Ammon's horn (tissue), 1 donor: ENCODE measurements around the gene ZMYM4.

Source experiments
- DNase-seq: peaks from one replicate; pipeline ENCODE4 v3.0.0-alpha.2; 2016; ENCODE audit warnings: low spot score

The ZMYM4 gene

DNA sequence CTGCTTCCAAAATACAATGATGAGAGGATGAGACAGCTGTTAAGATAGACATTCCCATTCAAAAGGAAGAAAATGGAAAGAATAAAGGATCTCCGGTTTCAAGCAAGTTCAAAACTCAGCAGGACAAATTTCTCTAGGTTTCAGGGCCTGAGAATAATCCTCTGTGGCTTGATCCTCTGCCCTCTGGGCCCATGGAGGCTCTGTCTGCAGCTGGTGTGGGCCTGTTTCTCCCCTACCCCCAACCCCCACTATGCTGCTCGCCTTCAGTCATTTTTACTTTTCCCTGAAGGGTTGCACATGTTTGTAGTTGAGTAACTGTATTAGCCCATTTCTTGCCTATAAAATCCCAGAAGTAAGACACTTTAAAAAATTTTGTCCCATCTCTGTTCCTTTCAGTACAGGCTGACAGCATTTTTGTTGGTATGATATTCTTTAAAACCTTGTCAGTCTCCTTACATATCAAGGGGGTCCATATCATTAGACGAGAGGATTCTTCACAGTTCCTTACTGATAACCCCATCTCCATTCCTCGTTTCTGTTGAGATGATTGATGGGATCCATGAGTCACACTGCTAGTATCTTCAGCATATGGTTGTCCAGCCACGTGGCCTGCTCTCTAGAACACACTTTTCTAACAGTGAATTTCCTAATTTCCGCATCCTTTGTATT lies 10.5 kb downstream of the ZMYM4 start:
- no peak for DNase-seq

DNA sequence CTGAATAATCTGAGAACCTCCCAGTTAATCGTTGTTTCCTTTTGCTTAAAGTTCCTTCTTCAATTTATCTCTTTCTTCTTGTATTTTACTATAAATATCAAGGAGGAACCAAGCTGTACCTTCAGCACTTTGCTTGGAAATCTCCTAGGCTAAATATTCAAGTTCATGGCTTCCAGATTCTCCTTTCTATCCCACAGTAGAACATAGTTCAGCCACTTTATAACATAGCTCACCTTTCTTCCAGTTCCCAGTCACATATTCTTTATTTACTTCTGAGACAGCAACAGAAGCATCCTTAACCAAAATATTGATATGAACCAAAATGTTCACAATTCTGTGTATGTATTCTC lies 11.0 kb downstream of the ZMYM4 start:
- DNase-seq = no peak

DNA sequence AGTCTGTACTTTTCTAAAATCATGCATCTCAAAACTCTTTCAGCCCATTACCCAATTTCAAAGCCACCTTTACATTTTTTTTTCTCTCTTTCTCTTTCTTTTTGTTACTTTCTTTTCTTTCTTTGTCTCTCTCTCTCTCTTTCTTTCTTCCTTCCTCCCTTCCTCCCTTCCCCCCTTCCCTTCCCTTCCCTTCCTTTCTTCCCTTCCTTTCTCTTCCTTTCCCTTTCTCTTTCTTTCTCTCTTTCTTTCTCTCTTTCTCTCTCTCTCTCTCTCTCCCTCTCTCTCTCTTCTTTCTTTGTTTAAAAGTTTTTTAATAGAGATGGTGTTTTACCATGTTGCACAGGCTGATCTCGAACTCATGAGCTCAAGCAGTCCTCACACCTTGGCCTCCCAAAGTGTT lies 11.5 kb downstream of the ZMYM4 start:
- DNase-seq = no peak

DNA sequence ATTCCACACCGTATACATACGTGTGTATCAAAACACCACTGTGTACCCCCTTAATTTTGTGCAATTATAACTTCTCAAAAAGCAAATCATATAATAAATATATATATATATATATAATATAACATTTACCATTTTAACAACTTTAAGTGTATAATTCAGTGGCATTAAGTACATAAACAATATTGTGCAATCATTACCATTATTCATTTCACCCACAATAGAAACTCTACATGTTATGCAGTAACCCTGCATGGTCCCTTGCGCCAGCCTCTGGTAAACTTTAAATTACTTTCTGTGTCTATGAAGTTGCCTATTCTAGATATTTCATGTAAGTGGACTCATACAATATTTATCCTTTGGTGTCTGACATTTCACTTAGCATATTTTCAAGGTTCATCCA lies 13.1 kb downstream of the ZMYM4 start:
- no peak for DNase-seq

DNA sequence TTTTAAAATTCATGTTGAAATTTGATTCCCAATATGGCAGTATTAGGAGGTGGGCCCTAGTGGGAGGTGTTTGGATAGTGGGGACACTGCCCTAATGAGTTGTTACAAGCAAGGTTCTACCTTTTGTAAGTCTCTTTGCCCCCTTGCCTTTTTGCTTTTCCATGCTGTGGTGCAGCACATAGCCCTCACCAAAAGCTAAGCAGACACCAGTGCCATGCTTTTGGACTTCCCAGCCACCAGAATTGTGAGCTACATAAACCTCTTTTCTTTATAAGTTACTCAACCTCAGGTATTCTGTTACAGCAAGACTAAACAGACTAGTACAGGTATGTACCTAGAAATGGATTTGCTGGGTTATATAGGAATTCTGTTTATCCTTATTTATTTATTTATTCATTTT lies 13.7 kb downstream of the ZMYM4 start:
- no peak for DNase-seq

DNA sequence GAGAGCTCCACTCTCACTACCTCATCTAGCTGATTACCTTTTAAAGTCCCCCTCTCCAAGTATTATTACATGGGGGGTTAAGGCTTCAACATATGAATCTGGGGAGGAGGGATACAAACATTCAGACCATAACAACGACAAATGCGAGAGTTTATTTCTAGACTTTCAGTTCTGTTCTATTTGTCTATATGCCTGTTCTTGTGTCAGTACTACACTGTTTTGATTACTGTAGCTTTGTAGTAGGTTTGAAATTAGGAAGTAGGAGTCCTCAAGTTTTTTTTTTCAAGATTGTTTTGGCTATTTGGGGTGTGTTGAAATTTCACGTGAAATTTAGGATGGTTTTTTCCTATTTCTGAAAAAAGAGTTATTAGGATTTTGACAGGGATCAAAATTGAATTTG lies 16.3 kb downstream of the ZMYM4 start:
- no peak for DNase-seq

DNA sequence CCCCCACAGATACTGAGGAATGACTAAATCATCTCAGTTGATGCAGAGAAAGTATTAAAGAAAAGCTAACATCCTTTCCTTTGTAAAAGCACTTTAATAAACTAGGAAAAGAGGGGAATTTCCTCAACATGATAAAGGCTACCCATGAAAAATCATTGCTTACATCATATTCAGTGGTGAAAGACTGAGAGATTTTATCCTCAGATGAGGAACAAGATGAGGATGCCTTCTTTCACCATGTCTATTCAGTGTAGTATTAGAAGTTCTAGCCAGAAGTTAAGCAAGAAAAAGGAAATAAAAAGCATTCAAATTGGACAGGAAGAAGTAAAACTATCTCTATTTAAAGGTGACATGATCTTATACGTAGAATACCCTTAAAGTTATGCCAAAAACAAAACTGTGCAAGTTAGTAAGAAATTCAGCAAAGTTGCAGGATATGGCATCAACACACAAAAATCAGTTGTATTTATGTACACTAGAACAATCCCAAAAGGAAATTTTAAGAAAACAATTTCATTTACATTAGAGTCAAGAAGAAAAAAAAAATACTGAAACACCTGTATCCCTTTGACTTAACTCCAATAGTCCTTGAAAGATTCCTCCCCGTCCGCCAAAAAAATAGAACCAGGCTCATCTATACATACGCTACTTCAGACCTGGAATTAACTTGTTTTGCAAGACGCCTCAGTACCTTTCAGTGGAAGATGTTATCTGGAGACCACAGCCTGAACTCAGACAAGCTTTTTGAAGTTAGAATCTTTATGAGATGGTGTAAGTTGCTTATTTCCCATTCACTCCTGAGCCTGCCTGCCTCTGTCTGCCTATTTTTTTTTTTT lies 17.5 kb downstream of the ZMYM4 start:
- no peak for DNase-seq

DNA sequence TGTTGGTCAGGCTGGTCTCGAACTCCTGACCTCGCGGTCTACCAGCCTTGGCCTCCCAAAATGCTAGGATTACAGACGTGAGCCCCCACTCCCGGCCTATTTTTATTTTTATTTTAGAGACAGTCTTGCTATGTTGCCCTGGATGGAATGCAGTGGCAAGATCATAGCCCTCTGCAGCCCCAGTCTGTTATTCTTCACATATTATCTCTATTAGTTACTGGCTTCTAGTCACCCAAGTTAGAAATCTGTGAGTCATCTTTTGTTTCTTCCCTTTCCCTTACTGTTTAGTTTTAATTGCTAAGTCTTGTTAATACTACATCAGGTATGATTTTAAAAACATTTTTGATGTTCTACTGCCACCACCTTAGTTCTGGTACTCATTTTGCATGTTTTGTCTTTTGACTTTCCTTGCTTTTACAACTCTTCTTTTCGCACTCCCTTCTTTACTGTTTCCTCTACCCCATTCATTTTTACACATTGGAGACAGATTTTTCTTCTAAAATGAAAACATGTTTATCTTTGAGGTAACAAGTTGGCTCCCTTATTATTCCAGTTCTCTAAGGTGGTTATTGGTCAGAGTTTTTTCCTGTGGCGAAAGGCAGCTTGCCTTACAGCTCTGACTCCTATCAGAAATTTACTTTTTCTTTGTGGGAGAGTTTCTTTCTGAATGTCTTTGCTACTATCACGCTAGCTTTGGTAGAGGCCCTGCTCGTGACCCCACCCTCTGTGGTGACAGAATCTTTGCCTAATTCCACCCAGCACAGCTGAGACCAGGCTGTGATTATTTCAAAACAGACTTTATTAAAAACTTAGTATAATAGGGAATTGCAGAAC lies 19.5 kb downstream of the ZMYM4 start:
- no peak for DNase-seq

DNA sequence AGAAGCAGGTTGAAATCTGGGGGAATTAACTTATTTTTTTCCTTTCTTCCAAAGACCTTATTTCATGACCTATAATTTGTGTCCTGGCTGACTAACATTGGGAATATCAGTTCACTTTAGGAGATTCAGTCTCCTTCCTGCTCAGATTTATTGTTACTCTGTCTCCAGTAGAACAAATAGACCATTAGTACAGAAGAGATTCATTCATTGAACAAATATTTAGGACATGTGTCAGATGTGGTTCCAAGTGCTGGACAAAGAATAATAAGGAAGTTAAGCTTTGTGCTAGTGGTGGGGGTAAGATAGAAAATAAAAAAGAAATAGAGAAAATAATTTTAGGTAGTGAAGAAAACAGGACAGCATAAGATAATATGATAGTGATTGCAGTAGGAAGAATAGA lies 20.3 kb downstream of the ZMYM4 start:
- no peak for DNase-seq

DNA sequence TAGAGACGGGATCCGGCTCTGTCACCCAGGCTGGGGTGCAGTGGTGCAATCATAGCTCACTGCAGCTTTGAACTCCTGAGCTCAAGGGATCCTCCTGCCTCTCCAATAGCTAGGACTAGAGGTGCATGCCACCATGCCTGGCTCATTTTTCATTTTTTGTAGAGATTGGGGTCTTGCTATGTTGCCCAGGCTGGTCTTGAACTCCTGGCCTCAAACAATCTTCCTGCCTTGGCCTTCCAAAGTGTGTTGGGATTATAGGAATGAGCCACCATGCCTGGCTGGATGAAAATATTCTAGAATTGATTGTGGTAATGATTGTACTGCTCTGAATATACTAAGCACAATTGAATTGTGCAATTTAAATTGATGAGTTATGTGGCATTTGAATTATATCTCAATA lies 21.9 kb downstream of the ZMYM4 start:
- no peak for DNase-seq

DNA sequence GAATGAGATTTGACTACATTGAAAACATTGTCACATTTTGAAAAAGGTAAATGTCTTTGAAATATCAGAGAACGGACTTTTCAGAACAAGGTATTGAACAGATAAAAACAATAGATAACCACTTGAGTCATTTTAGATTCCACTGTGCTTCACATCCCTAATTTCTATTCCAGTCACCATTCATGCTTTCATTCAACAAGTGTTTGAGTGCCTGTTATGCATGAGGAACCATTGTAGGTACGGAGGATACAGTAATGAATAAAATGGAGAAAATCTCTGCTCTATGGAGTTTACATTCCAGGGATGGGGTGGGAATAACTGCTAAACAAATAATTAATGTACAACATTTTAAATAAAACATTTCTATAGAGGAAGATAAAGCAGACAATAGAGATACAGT lies 26.3 kb downstream of the ZMYM4 start:
- DNase-seq = no peak

DNA sequence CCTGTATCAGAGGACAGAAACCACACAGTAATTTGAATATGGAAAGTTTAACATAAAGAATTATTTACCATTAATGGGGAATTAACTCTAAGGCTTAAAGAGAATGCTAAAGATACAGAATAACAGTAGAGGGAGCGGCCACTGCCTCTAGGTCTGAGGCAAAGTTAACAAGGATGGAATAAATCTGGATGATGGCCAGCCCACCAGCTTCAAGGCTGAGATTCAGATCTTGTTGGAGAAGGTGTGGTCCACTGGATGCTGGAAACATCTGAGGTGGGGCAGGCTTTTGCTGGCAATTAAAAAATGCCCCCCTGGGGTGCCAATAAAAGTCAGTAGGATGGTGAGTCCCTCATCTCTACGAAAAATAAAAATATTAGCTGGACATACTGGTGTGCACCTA lies 29.4 kb downstream of the ZMYM4 start:
- DNase-seq = no peak

DNA sequence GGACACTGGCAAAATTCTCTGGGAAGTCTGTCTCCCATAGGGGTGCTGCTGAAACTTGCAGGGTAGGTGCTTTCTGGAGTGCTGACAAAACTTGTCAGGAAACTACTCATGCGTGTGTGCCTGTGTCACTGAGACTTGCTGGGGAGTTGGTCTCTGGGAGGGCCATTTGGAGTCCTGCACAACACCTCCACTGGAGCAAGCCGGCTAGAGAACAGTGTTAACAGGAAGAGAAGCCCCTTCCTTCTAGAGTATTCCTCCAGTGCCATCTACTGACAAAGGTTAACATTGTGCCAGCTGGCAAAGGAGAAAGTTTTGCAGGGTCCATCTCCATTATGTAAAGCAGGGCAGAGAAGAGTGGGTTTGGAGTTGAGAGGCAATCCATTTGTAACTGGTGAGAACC lies 30.0 kb downstream of the ZMYM4 start:
- DNase-seq = peak; percentile 62

DNA sequence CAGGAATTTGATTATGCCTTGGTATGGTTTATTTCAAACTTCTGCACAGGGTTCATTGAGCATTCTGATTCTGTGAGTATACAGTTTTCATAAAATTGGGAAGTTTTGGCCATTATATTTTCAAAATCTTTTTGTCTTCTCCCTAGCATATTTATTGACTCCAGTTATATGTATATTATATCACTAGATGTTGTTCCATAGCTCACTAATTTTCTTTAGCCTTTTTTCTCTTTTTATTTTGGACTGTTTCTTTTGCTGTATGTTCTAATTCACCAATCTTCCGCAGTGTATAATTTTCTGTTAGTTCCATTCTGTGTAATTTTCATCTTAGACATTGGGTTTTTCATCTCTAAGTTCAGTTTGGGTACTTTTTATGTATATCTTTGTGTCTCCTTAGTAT lies 31.9 kb downstream of the ZMYM4 start:
- no peak for DNase-seq

DNA sequence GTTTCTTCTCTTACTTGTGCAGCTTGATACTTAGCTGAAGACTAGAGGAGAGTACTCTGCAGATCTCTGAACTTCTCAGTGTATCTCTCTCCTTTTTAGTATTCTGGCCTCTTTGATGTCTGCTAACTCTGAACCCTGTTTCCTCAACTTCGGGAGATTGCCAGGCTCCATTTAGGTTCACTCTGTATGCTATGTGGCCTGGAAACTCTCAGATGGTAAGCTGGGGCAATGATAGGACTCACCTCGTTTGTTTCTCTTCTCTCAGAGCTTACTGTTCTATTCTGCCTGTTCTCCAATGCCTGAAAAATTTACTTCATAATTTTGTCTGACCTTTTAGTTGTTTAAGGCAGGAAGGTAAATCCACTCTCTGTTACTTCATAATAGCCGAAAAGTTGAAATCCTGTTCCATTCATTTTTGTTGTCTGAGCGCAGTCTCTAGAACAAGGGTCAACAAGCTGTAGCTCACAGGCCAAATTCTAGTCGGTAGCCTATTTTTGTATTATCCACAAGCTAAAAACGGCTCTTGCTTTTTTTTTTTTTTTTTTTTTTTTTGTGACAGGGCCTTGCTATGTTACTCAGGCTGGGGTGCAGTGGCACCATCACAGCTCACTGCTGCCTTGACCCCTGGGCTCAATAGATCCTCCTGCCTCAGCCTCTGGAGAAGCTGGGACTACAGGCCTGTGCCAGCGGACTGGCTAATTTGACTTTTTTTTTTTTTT lies 33.3 kb downstream of the ZMYM4 start:
- DNase-seq = no peak

DNA sequence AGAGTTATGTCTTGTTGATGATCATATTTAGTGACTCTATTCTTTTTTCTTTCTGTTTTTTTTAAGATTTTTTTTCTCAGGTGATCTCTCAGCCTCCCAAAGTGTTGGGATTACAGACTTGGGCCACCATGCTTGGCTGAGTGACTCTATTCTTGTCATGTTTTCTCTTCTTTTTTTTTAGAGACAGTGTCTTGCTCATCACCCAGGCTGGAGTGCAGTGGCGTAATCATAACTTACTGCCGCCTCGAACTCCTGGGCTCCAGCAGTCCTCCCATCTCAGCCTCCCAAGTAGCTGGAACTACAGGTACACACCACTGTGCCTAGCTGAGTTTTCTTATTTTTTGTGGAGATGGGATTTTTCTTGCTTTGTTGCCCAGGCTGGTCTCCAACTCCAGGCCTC lies 36.9 kb downstream of the ZMYM4 start:
- no peak for DNase-seq

DNA sequence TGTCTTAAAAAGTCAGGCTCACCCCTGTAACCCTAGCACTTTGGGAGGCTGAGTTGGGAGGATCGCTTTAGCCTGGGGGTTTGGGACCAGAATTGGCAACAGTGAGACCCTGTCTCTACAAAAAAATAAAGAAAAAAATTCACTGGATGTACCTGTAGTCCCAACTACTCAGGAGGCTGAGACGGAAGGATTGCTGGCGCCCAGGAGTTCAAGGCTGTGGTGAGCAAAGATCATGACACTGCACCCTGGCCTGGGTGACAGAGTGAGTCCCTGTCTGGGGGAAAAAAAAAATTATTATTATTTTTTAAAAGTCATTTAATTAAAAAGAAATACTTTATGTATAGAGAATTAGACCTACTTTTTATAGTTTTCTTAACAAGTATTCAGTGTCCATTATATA lies 47.1 kb downstream of the ZMYM4 start:
- no peak for DNase-seq

DNA sequence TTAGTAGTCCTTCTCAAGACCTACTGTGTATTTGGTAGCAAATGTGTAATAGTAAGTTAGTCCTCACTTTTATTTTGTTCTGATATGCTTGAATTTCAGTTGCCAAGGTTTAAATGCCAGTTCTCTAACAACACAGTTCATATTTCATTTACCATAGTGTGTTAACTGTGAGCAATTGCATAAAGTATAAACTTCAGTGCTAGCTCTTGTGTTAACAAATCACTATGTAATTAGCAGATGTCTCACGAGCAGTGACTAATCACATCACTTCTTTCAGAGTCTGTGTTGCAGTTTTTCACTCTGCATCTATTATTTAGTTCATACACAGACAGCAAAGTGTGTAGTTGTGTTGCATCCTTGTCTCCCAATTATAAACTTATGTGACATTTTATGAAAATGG lies 47.8 kb downstream of the ZMYM4 start:
- no peak for DNase-seq

DNA sequence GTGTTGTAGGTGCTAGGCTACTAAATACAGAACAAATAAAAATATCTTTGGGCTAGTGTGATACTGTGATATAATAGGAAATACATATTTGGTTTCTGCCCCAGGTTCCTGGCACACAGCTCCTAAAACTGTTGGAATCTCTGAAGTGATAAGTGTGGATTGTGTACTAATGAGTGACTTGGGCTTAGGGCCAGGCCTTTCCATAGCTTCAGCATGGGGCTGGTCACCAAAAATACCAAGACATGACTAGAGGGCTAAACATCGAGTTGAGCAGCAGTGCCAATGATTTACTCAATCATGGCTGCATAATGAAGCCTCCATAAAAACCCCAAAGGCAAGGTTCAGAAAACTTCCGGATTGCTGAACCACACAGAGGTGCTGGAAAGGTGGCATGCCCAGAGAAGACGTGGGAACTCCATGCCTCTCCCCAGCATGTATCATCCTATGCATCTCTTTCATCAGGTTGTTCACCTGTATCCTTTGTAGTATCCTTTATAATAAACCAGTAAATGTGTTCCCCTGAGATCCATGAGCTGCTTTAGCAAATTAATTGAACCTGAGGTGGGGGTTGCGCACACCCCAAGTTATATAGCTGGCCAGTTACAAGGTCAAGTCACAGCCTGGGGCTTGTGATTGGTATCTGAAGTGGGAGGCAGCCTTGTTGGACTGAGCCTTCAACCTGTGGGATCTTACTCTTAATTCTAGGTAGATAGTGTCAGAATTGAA lies 51.6 kb downstream of the ZMYM4 start:
- DNase-seq = no peak

DNA sequence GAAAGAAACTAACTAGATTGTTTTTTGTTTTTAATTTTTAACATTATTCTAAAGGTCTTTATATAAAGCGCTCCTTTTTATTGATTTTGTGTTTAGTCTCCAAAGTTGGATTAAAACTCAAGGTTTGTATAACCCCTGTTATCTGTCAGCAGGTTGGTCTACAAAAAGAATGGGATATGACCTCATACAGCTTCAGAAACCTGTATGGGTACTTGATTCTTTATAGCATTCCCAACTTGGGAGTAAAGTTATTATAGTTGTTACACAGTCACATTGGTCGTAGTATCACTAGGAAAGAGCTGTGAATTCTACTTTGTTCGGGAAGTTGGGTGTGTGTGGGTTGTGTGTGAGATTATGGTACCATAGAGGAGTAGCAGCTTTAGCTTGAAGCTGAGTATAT lies 52.4 kb downstream of the ZMYM4 start:
- no peak for DNase-seq

DNA sequence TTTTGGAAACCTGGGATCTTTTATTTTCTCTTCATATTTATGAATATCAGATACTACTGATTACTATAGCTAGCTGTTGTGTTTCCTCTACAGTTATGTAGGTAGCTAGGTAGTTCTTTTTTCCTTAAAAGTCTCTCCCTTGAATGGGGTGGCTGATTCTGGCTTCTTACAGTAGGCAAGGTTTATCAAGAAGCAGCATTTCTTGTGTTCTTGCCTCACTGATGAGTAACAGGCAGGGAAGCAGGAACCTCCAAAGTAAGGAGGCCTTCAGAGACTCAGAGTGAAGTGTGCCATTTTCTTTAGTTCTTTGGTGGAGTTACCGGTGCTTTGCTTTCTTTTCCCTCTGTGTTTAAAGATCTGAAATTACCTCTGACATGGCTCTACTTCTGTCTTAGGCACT lies 56.0 kb downstream of the ZMYM4 start:
- DNase-seq = no peak
